Kidney epithelial cell (primary cell): Measurements from ENCODE around the gene ZNF232. TPM values are rescaled to one million over a fixed set of nuclear protein-coding genes. Genes with fewer than 3 reads are reported as not detected.
A peak's percentile ranks its signal among the peaks of the same experiment; 100 is the strongest.
"Not testable (repeated sequence)": the region's sequence is repeated elsewhere in the genome, so short reads cannot be mapped to it uniquely, and the experiment has no call there.

ENCODE experiments used
- DNase-seq: peaks from one replicate; pipeline ENCODE4 v3.0.0-alpha.2; 2010; ENCODE audit warnings: low read depth
- H3K27me3 ChIP-seq: 2 replicates; pipeline ENCODE4 v1.6.0; 2011; ENCODE audit warnings: low read length; ENCODE audit not compliant: control insufficient read depth, insufficient read depth
- H3K36me3 ChIP-seq: 2 replicates; pipeline ENCODE4 v1.5.1; 2011; ENCODE audit warnings: low read length; ENCODE audit not compliant: control insufficient read depth, insufficient read depth
- H3K4me3 ChIP-seq: 2 replicates; pipeline ENCODE4 v1.5.1; 2011; ENCODE audit warnings: low read depth, mild to moderate bottlenecking, control low read depth, low read length
- CTCF ChIP-seq: IDR thresholded peaks from 2 replicates; pipeline ENCODE4 v1.5.1; 2011; ENCODE audit warnings: mild to moderate bottlenecking, moderate library complexity, low read length, control low read depth, inconsistent platforms; ENCODE audit not compliant: insufficient read depth, poor library complexity, severe bottlenecking
- total RNA-seq: library from RNA; depleted of rRNA; stranded (reverse); fragments of >200 nt; gene quantifications from 2 replicates; pipeline ENCODE4 v1.2.3, GENCODE V29; 2015

ZNF232 gene
- total RNA-seq, 1 donor from 2014 or later = 19.6 TPM

GRCh38 chr17:5077781-5078105, 33.9 kb downstream of the ZNF232 start:
- no peak for TF ChIP-seq CTCF
- H3K4me3 ChIP-seq = peak overlapping the region; percentile 48
- no peak for DNase-seq
- no peaks in the 10 kb centered on the region for H3K27me3 ChIP-seq
- no peaks in the 10 kb centered on the region for H3K36me3 ChIP-seq

- not testable (repeated sequence) for H3K27me3 ChIP-seq, DNase-seq, H3K4me3 ChIP-seq, H3K36me3 ChIP-seq
Measured at GRCh38 chr17:5077275-5077674, 34.4 kb downstream of the ZNF232 start.

GRCh38 chr17:5075472-5075871, 36.2 kb downstream of the ZNF232 start:
- not testable (repeated sequence) for H3K36me3 ChIP-seq, DNase-seq, H3K4me3 ChIP-seq, H3K27me3 ChIP-seq

- Histone ChIP-seq H3K27me3 (no peaks in the 10 kb centered on the region), H3K36me3 (no peaks in the 10 kb centered on the region), H3K4me3 (no peak overlapping the region)
- TF ChIP-seq CTCF = no peak
- DNase-seq = no peak
Measured at GRCh38 chr17:5069724-5070123, 42.0 kb downstream of the ZNF232 start.

GRCh38 chr17:5068236-5068635, 43.4 kb downstream of the ZNF232 start:
- DNase-seq = no peak
- no peaks in the 10 kb centered on the region for H3K36me3 ChIP-seq
- H3K4me3 ChIP-seq = no peak overlapping the region
- TF ChIP-seq CTCF = no peak
- H3K27me3 ChIP-seq = no peaks in the 10 kb centered on the region

GRCh38 chr17:5065227-5065744, 46.4 kb downstream of the ZNF232 start:
- TF ChIP-seq CTCF = no peak
- Histone ChIP-seq H3K27me3 (no peaks in the 10 kb centered on the region), H3K4me3 (no peak overlapping the region), H3K36me3 (no peaks in the 10 kb centered on the region)
- no peak for DNase-seq

Other genes starting within 250 kb of the ZNF232 start
- gene C17orf107, start 212.3 kb downstream of the ZNF232 start, total RNA-seq = 2.3 and 4.4 TPM in 2 replicates
- gene CHRNE, start 208.8 kb downstream of the ZNF232 start, total RNA-seq = 2.0 and 2.7 TPM in 2 replicates
- not detected in 2 replicates for gene GP1BA, start 179.6 kb downstream of the ZNF232 start, total RNA-seq
- gene SLC25A11, start 171.8 kb downstream of the ZNF232 start, total RNA-seq = 37.2 and 44.7 TPM in 2 replicates
- 44.1 and 66.0 TPM in 2 replicates for gene RNF167, start 171.6 kb downstream of the ZNF232 start, total RNA-seq
- 1,484 and 2,015 TPM in 2 replicates for gene PFN1, start 163.3 kb downstream of the ZNF232 start, total RNA-seq
- 3.5 and 5.8 TPM in 2 replicates for gene ENO3, start 160.8 kb downstream of the ZNF232 start, total RNA-seq
- 74.6 and 88.7 TPM in 2 replicates for gene SPAG7, start 144.1 kb downstream of the ZNF232 start, total RNA-seq
- gene CAMTA2, start 124.2 kb downstream of the ZNF232 start, total RNA-seq = 47.7 and 50.7 TPM in 2 replicates
- 0.41 and 2.2 TPM in 2 replicates for gene INCA1, start 114.4 kb downstream of the ZNF232 start, total RNA-seq
- 87.1 and 97.6 TPM in 2 replicates for gene KIF1C, start 113.9 kb downstream of the ZNF232 start, total RNA-seq
- 0.17 and 0.62 TPM in 2 replicates for gene SLC52A1, start 76.5 kb downstream of the ZNF232 start, total RNA-seq
- gene ZFP3, start 33.4 kb downstream of the ZNF232 start, total RNA-seq = 4.4 and 4.8 TPM in 2 replicates
- gene USP6, start 4.2 kb upstream of the ZNF232 start, total RNA-seq = 0.92 and 1.0 TPM in 2 replicates
- gene ZNF594, start 80.0 kb upstream of the ZNF232 start, total RNA-seq = 9.4 and 10.5 TPM in 2 replicates
- not detected in 2 replicates for gene SCIMP, start 123.0 kb upstream of the ZNF232 start, total RNA-seq
- gene RABEP1, start 170.4 kb upstream of the ZNF232 start, total RNA-seq = 21.8 and 27.7 TPM in 2 replicates